Astrocyte of the spinal cord (primary cell): ENCODE measurements around the gene KCNK7.
"Not testable (repeated sequence)": the region's sequence is repeated elsewhere in the genome, so short reads cannot be mapped to it uniquely, and the experiment has no call there.

Source experiments
- DNase-seq: peaks from one replicate; pipeline ENCODE4 v3.0.0; 2011; ENCODE audit warnings: low read depth, low spot score
- H3K4me3 ChIP-seq: 2 replicates; pipeline ENCODE4 v1.5.1; 2011; ENCODE audit warnings: low read depth, mild to moderate bottlenecking, low read length, moderate library complexity
- in situ Hi-C: cut with HindIII; loops from 2 replicates; pipeline ENCODE4 v1.10.0; 2017; ENCODE audit warnings: low sequenced_read_pairs
- TF ChIP-seq, protein P1 (sequence below): IDR thresholded peaks from 2 replicates; pipeline ENCODE4 v1.5.1; 2012; ENCODE audit warnings: low read depth, mild to moderate bottlenecking, low read length, inconsistent platforms

Gene KCNK7

DNA sequence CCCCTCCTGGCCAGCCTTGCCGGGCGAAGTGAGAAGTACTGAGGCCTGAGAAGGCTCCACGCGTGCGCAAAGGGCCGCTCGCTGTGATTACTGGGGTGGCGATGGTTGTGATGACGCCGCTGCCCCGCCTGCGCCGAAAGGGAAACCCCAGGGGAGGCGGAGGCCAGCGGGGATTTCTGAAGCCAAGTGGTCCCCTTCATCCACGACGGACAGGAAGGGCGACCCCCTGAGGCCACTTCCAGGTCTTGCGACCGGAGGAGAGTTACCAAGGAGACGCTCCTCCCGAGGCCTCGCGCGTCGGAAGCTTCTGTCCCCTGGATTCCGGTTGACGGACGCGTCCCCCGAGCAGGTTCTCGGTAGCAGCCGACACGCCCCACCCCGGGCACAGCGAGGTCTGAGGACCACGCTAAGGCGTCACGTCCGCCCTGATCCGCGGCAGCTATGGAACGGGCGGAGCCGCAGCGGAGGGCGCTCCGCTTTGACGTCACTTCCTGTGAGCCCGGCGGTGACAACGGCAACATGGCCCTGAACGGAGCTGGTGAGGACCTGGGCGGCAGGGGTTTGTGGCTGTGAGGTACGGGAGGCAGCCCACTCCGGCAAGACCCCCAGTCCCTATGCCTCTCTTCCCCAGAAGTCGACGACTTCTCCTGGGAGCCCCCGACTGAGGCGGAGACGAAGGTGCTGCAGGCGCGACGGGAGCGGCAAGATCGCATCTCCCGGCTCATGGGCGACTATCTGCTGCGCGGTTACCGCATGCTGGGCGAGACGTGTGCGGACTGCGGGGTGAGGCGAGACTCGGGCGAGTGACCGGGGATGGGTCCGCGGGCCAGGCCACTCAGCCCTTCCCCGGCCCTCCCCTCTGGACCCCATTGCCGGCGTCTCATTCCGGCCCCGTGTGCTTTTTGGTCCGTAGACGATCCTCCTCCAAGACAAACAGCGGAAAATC, 25.4 kb downstream of the KCNK7 start, which contains the start of gene ZNRD2:
ZNRD2 (plus strand) TSS at position 505 of the 946 bp plus-strand sequence; CDS start at position 520, 15 bp downstream.
- TF ChIP-seq, protein P1, sequence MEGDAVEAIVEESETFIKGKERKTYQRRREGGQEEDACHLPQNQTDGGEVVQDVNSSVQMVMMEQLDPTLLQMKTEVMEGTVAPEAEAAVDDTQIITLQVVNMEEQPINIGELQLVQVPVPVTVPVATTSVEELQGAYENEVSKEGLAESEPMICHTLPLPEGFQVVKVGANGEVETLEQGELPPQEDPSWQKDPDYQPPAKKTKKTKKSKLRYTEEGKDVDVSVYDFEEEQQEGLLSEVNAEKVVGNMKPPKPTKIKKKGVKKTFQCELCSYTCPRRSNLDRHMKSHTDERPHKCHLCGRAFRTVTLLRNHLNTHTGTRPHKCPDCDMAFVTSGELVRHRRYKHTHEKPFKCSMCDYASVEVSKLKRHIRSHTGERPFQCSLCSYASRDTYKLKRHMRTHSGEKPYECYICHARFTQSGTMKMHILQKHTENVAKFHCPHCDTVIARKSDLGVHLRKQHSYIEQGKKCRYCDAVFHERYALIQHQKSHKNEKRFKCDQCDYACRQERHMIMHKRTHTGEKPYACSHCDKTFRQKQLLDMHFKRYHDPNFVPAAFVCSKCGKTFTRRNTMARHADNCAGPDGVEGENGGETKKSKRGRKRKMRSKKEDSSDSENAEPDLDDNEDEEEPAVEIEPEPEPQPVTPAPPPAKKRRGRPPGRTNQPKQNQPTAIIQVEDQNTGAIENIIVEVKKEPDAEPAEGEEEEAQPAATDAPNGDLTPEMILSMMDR = peak; percentile 56
- DNase-seq = peak; percentile 100
- in situ Hi-C loops = no loop called here
- peak within 1 kb of the TSS; percentile 98 for H3K4me3 ChIP-seq

DNA sequence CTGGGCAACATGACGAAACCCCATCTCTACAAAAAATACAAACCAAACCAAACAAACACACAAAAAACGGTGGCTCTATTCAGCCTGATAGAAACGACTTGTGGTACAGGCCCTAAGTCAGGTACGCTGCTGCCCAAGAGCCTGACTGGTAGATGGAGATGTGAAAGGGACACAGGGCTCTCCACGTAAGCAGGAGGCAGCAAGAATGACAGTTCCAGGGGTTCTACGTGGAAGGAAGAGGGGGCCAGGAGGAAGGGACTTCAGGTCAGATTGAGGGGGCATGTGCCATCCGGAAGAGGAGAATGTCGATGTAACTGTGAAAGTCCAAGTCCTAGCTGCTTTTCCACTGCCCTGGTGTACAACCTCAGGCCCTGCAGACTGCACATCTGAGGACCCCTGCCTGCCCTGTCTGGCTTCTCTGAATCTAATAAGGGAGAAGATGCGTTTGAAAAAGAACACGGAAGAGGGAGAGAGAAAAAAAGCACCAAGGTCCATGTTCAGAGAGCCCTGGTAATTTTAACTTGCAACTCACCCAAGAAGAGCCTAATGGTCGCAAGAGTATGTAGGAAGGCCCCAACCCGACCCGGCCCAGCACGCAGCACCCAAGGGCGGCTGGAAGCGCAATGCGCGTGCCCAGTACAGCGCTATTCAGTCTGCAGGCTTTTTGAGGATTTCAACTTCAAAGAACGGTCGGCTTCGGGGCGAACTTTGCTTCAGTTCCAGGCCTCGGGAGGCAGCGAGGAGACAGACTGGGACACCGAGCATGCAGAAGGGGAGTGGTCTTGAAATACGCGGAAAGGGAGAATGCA, 26.2 kb downstream of the KCNK7 start:
- TF ChIP-seq, protein P1 = no peak
- H3K4me3 ChIP-seq = peak overlapping the region; percentile 98
- in situ Hi-C loops = no loop called here
- DNase-seq = no peak

DNA sequence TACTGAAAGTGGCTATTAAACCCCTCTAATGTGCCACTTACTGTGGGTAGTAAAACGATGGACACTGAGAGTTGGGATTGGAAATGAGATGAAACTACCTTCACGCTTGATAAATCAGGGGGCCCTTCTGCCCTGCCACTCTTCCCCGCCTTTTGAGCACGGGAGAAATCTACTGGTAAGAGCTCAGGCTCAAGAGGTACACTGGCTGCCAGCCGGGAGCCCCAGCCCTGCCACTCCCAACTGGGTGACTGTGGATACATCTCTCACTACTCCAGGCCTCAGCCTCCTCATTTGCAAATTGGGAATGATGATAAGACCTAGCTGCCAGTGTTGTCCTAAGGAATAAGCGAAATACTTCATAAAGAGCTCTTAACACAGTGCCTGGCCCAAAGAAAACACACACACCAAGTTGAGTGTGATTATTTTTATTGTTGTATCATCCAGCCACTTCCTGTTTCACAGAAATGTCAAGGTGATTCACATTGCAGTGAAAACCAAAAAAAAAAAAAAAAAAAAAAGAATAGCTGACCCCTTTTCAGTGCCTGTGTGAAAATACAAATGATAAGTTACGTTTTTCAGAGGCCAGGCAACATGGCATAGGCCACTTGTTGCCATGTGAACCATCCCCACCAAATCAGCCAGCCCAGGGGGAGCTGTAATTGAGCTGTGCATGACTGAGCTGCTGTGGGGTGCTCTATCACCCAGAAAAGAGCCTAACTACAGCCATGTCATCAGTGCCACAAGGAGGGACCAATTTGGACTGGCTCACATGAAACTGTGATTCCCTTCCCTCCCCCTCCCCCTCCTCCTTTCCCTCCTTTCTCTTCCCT, 29.8 kb downstream of the KCNK7 start:
- no peak overlapping the region for H3K4me3 ChIP-seq
- in situ Hi-C loops = no loop called here
- no peak for DNase-seq
- TF ChIP-seq, protein P1 = no peak

DNA sequence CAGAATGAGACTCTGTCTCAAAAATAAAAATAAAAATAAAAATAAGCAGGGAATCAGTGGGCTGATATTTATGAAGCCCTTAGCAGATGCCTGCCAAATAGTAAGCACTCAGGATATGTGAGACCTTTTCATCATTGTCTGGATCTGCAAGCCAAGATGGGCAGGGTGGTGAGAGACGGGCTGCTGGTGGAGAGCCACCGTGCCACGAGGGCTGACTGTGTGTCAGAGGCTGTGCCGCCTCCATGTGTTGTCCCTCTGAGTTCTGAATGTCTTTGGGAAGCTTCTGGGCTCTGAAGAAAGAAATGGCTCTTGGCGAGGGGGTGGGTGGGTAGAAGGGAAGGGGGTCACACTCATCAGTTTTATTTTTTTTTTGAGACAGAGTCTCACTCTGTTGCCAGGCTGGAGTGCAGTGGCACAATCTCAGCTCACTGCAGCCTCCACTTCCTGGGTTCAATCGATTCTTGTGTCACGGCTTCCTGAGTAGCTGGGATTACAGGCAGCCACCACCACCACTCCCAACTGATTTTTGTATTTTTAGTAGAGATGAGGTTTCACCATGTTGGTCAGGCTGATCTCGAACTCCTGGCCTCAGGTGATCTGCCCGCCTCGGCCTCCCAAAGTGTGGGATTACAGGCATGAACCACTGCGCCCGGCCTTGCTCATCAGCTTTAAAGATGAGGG, 30.6 kb downstream of the KCNK7 start:
- DNase-seq, in situ Hi-C loops, H3K4me3 ChIP-seq: not testable (repeated sequence)

DNA sequence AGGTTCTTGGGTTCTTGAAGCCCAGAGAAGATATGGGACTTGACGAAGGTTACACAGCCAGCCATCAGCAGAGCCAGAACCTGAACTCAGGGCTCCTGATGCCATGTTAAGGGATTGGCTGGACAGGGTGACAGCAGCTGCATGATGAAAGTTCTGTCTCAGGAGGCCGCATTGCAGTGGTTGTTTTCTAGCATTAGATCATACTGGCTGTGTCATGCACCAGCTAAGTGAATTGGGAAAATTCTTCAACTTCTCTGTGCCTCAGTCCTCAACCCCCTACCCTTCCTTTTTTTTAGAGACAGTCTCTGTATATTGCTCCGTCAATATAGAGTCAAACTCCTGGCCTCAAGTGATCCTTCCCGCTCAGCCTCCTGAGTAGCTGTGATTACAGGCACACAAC, 32.0 kb downstream of the KCNK7 start:
- H3K4me3 ChIP-seq = no peak overlapping the region
- in situ Hi-C loops = no loop called here
- DNase-seq = no peak
- TF ChIP-seq, protein P1 = no peak

DNA sequence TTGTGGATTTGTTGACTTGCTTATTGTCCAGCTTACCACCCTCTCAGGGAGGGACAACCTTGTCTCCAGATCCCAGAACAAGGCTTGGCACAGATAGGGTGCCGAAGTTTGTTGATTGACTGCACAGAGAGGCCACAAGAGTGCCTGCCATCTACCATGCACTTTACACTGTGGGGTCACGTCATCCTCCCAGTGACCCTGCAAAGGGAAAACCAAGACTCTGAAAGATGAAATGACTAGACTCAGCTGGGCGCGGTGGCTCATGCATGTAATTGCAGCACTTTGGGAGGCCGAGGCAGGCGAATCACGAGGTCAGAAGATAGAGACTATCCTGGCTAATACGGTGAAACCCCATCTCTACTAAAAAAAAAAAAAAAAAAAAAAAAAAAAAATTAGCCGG, 32.8 kb downstream of the KCNK7 start:
- in situ Hi-C loops = no loop called here
- DNase-seq = no peak
- H3K4me3 ChIP-seq = no peak overlapping the region
- TF ChIP-seq, protein P1 = no peak
